Sigmoid colon (tissue), 7 donors: Measurements from ENCODE around the gene CD226. TPM values are rescaled to one million over a fixed set of nuclear protein-coding genes. Genes with fewer than 3 reads are reported as not detected.
"Not testable (repeated sequence)": the region's sequence is repeated elsewhere in the genome, so short reads cannot be mapped to it uniquely, and the experiment has no call there.

ENCODE experiments used
- DNase-seq: peaks from one replicate; pipeline ENCODE4 v3.0.0-alpha.2; 2019
- H3K27ac ChIP-seq, 4 donors: fragments of 200-600 bp; sonication (generic); one replicate each; pipeline ENCODE4 v1.5.1; 2016 to 2019; ENCODE audit warnings: mild to moderate bottlenecking in 1 of 4
- H3K27me3 ChIP-seq, 3 donors: fragments of 200-600 bp; sonication (generic); one replicate each; pipeline ENCODE4 v1.5.1; 2019; ENCODE audit warnings: mild to moderate bottlenecking in 1 of 3
- H3K36me3 ChIP-seq, 4 donors: fragments of 200-600 bp; sonication (generic); one replicate each; pipeline ENCODE4 v1.5.1; 2016 to 2019
- H3K4me1 ChIP-seq, 4 donors: fragments of 200-600 bp; sonication (generic); one replicate each; pipeline ENCODE4 v1.5.1; 2017 to 2019
- H3K4me3 ChIP-seq, 4 donors: fragments of 200-600 bp; sonication (generic); one replicate each; pipeline ENCODE4 v1.5.1; 2017 to 2019; ENCODE audit warnings: mild to moderate bottlenecking in 2 of 4, moderate library complexity in 1 of 4
- H3K9me3 ChIP-seq, 4 donors: fragments of 200-600 bp in 3 of 4; sonication (generic) in 3 of 4; one replicate each; pipeline versions ENCODE4 v1.5.1 to v1.6.1; 2013 to 2019
- EP300 ChIP-seq, 4 donors: sonication (generic); formaldehyde crosslinking; IDR thresholded peaks; one replicate each; pipeline ENCODE4 v1.6.1; 2017; ENCODE audit warnings: antibody characterized with exemption in 4 of 4
- POLR2A ChIP-seq, 2 donors: fragments of 450-650 bp; IDR thresholded peaks; one replicate each; pipeline ENCODE4 v1.6.1; 2016; ENCODE audit warnings: antibody characterized with exemption in 2 of 2, mild to moderate bottlenecking in 2 of 2, moderate library complexity in 2 of 2
- POLR2AphosphoS5 ChIP-seq, 4 donors: sonication (generic); formaldehyde crosslinking; IDR thresholded peaks; one replicate each; pipeline ENCODE4 v1.6.1; 2017; ENCODE audit warnings: antibody characterized with exemption in 4 of 4
- WGBS, 2 donors: extraction: QIAGEN DNeasy Blood & Tissue Kit; methylation state at CpG; one replicate each; pipeline ENCODE4 v1.1.7; 2013; 5-methylcytosine and 5-hydroxymethylcytosine counted together
- intact Hi-C: fragments of 100-400 bp; cut with DNase I; formaldehyde crosslinking; loops from one replicate; pipeline ENCODE4 v1.15.1; 2023
- polyA plus RNA-seq, 3 donors: library from polyadenylated mRNA; stranded (reverse); fragments of 200-250 nt; gene quantifications; one replicate each; pipeline ENCODE4 v1.2.3, GENCODE V29; 2013
- total RNA-seq, 4 donors: library from RNA; depleted of rRNA; stranded (reverse); fragments of >200 nt; gene quantifications; one replicate each; pipeline ENCODE4 v1.1.0, GENCODE V29; 2016
- TF ChIP-seq, protein P1 (sequence below), 4 experiments: fragments of 450-650 bp in 3 of 4; fragments of 200-600 bp in 1 of 4; IDR thresholded peaks; one replicate each; pipeline ENCODE4 v1.5.1; 2016 to 2019; ENCODE audit warnings: antibody characterized with exemption in 4 of 4, mild to moderate bottlenecking in 3 of 4, moderate library complexity in 2 of 4
- donor health status: healthy with polysubstance abuse.
- donor health status: Bipolar disorder and iron deficiency.
- donor health status: healthy.

CD226 gene
- total and polyA plus RNA-seq, 7 donors = under 0.01 to 2.4 (median 0.55) TPM

DNA sequence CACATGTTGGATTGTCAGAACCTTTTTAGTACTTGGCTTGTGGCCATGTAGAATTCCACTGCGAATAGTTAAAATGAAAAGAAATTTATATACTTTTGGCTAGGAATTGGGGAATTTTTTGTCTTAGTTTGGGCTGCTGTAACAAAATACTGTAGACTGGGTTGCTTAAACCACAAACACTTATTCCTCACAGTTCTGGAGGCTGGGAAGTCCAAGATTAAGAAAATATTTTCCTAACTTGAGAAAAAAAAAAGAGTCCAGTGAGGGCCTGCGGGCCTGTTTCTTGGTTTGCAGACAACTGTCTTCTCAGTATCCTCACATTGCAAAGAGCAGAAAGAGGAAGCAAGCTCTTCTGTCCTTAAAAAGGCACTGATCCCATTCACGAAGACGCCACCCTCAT is 81.9 kb downstream of the CD226 start:
- Histone ChIP-seq H3K27me3 (no peaks in the 10 kb centered on the region), H3K4me3 (no peak overlapping the region), H3K4me1 (no peaks in the 10 kb centered on the region), H3K27ac (no peak overlapping the region), H3K36me3 (no peaks in the 10 kb centered on the region), H3K9me3 (no peaks in the 10 kb centered on the region)
- intact Hi-C loops = no loop called here
- TF ChIP-seq, protein P1, sequence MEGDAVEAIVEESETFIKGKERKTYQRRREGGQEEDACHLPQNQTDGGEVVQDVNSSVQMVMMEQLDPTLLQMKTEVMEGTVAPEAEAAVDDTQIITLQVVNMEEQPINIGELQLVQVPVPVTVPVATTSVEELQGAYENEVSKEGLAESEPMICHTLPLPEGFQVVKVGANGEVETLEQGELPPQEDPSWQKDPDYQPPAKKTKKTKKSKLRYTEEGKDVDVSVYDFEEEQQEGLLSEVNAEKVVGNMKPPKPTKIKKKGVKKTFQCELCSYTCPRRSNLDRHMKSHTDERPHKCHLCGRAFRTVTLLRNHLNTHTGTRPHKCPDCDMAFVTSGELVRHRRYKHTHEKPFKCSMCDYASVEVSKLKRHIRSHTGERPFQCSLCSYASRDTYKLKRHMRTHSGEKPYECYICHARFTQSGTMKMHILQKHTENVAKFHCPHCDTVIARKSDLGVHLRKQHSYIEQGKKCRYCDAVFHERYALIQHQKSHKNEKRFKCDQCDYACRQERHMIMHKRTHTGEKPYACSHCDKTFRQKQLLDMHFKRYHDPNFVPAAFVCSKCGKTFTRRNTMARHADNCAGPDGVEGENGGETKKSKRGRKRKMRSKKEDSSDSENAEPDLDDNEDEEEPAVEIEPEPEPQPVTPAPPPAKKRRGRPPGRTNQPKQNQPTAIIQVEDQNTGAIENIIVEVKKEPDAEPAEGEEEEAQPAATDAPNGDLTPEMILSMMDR (IDR thresholded peaks at IDR 0.05) = no peak
- TF ChIP-seq POLR2A (IDR thresholded peaks at IDR 0.05) (no peak), EP300 (IDR thresholded peaks at IDR 0.05) (no peak), POLR2AphosphoS5 (IDR thresholded peaks at IDR 0.05) (no peak)
- DNase-seq = no peak
- 43 to 46% methylated on average over 4 of the region's 4 CpGs for WGBS, 2 donors

DNA sequence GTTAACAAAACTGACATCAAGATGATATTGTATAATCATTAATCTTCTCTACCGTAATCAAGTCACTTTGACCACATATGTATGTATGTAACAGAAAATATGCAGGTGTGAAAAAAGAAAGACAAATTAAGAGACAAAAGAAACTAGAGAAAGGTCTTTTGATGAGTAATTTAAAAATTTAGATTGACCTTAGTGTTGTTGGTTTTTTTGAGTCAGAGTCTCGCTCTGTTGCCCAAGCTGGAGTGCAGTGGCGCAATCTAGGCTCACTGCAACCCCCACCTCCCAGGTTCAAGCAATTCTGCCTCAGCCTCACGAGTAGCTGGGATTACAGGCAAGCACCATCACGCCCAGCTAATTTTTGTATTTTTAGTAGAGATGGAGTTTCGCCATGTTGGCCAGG is 82.9 kb downstream of the CD226 start:
- 89% methylated on average over 6 of the region's 6 CpGs for WGBS, 2 donors
- not testable (repeated sequence) for H3K36me3 ChIP-seq

DNA sequence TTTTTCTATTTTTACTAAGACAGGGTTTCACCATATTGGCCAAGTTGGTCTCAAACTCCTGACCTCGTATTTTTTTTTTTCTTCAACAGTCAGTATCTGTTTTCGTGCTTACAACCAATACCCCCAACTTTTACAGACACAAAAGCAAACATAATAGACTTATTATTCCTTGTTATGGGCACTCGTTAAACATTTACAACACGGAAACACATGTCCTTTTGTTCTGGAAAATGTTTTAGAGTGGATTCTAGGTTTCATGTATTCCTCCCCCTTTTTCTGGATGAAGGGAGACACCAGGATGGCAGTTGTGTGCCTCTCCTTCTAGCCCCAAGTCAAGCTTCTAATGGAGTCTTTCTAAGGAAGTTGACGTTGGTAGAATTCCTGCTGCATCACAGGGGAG is 88.8 kb downstream of the CD226 start:
- no peak overlapping the region for H3K4me3 ChIP-seq
- 25 to 73% methylated on average over 5 of the region's 5 CpGs for WGBS, 2 donors
- DNase-seq = no peak
- no peaks in the 10 kb centered on the region for H3K4me1 ChIP-seq
- H3K9me3 ChIP-seq = no peaks in the 10 kb centered on the region
- no peaks in the 10 kb centered on the region for H3K36me3 ChIP-seq
- no peaks in the 10 kb centered on the region for H3K27me3 ChIP-seq
- TF ChIP-seq EP300 (IDR thresholded peaks at IDR 0.05) = no peak
- no peak for TF ChIP-seq POLR2AphosphoS5 (IDR thresholded peaks at IDR 0.05)
- TF ChIP-seq, protein P1 (IDR thresholded peaks at IDR 0.05) = no peak
- TF ChIP-seq POLR2A (IDR thresholded peaks at IDR 0.05) = no peak
- intact Hi-C loops = no loop called here
- H3K27ac ChIP-seq = no peak overlapping the region

More for the DNA sequence above, 82.9 kb downstream of the CD226 start:
- H3K9me3 ChIP-seq, intact Hi-C loops, H3K27me3 ChIP-seq, H3K27ac ChIP-seq, DNase-seq, H3K4me1 ChIP-seq, H3K4me3 ChIP-seq: not testable (repeated sequence)

DNA sequence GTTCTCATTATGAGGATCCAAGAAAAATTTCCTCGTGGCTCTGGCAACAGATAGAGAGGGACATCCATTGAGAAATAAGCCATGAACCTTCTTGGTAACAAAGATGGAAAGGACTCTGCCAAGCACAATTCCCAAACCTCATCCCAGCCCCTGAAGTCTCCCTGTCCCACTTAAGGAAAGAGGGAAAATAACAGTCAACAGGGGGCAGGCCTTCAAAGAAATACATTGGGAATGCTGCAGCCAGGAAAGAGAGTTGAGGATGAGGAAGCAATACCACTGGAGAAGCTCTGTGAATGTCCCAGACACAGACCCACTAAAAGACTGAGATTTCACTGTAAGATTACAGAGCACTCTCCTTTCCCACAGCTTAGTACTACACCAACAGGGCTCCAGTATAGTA is 93.2 kb downstream of the CD226 start:
- TF ChIP-seq, protein P1 (IDR thresholded peaks at IDR 0.05) = no peak
- TF ChIP-seq POLR2A (IDR thresholded peaks at IDR 0.05) = no peak
- TF ChIP-seq EP300 (IDR thresholded peaks at IDR 0.05) = no peak
- TF ChIP-seq POLR2AphosphoS5 (IDR thresholded peaks at IDR 0.05) = no peak
- WGBS, 2 donors = 90 to 92% methylated on average over 1 of the region's 1 CpG
- H3K27ac ChIP-seq = no peak overlapping the region
- intact Hi-C loops = no loop called here
- DNase-seq = no peak
- H3K4me1 ChIP-seq = no peaks in the 10 kb centered on the region
- no peaks in the 10 kb centered on the region for H3K9me3 ChIP-seq
- no peaks in the 10 kb centered on the region for H3K27me3 ChIP-seq
- H3K36me3 ChIP-seq = no peaks in the 10 kb centered on the region
- H3K4me3 ChIP-seq = no peak overlapping the region

DNA sequence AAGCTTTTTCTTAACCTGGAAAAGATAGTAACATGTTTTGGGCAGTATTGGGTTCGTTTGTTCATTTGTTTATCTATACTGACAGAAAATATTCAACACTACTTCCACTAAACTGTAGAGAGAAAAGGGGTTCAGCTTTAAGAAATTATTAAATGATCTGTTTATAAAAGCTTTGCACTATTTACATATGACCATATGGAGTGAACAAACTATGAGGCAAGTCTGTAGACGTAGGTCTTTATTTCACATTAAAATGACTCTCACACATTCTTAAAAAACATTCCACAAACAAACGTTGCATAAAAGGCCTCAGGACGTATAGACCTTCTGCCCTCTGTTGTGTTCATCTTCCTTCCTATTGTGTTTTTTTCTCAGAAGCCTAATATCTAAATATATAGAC is 94.6 kb downstream of the CD226 start:
- no peak for DNase-seq

More for the DNA sequence above, 94.6 kb downstream of the CD226 start:
- H3K27ac ChIP-seq = no peak overlapping the region
- H3K4me3 ChIP-seq = no peak overlapping the region
- H3K36me3 ChIP-seq = no peaks in the 10 kb centered on the region
- no peaks in the 10 kb centered on the region for H3K27me3 ChIP-seq
- TF ChIP-seq, protein P1 (IDR thresholded peaks at IDR 0.05) = no peak
- TF ChIP-seq EP300 (IDR thresholded peaks at IDR 0.05) (no peak), POLR2AphosphoS5 (IDR thresholded peaks at IDR 0.05) (no peak), POLR2A (IDR thresholded peaks at IDR 0.05) (no peak)
- H3K4me1 ChIP-seq = no peaks in the 10 kb centered on the region
- H3K9me3 ChIP-seq = no peaks in the 10 kb centered on the region
- intact Hi-C loops = no loop called here
- 63 to 77% methylated on average over 4 of the region's 4 CpGs for WGBS, 2 donors
